ENCODE data around the gene DDN. TPM values are rescaled to one million over a fixed set of nuclear protein-coding genes. Genes with fewer than 3 reads are reported as not detected.
A peak's percentile ranks its signal among the peaks of the same experiment; 100 is the strongest.

Gene DDN
- total and polyA plus RNA-seq, 10 of the 15 experiments (the other 5 are each of a cell fraction or from before 2014, with no cell fraction given), result 0.10 to 13.4 (median 3.7) TPM

- intact Hi-C loops (cut with micrococcal nuclease; ENCODE audit: unreplicated experiment), result no loop called here
- 16% methylated on average over 23 of the region's 23 CpGs for WGBS (ENCODE audit: insufficient coverage, insufficient replicate concordance, low lambda C conversion rate, missing lambda C conversion rate)
These were observed 26.8 kb downstream of the DDN start for GRCh38 chr12:48972213-48972951.

More at GRCh38 chr12:48972213-48972951, 26.8 kb downstream of the DDN start:
- CTCF ChIA-PET, result interaction anchor here (0.7 to 7.1 kb wide), 9 partner anchors 11 to 157 kb away, joined by 3 to 65 read pairs (median 4); partner anchors contain the start of gene ARF3
- no peaks in the 10 kb centered on the region for H3K9me3 ChIP-seq (replicated peaks; ENCODE audit: control insufficient read depth, insufficient read depth, low read length)
- no peaks in the 10 kb centered on the region for H4K20me1 ChIP-seq (ENCODE audit: control insufficient read depth, insufficient read depth)
- RAD21 ChIA-PET (ENCODE audit: unreplicated experiment), result interaction anchor here (2.4 to 4.3 kb wide), 2 partner anchors 15 to 16 kb away, joined by 6 to 35 read pairs; partner anchors contain the start of gene ARF3
- H3K36me3 ChIP-seq (ENCODE audit: control insufficient read depth in 2 of 2, insufficient read depth in 2 of 2, low read length in 1 of 2), result no peaks in the 10 kb centered on the region
- no peak for FAIRE-seq
- POLR2A ChIA-PET, result interaction anchor here (7.4 kb wide), 1 partner anchor 17 kb away, joined by 86 read pairs; the partner anchor contains the start of gene ARF3
- no peak overlapping the region for H3K4me3 ChIP-seq
- SMC1A ChIA-PET (ENCODE audit: uncharacterized antibody, unreplicated experiment), result no interaction called here
- no peak overlapping the region; the same call in 1 of the 2 replicates for H3K4me2 ChIP-seq (ENCODE audit: control insufficient read depth, insufficient read depth)
- peaks cover 45% of the 10 kb centered on the region for H3K4me1 ChIP-seq (ENCODE audit: control insufficient read depth, insufficient read depth, low read length)
- no peak overlapping the region for H2AFZ ChIP-seq (ENCODE audit: control insufficient read depth, low read depth, low read length)
- peak; percentile 9; the same call in 2 of the 3 replicates for ATAC-seq
- H3K27me3 ChIP-seq (replicated peaks in 1 of 2; ENCODE audit: control insufficient read depth in 2 of 2, insufficient read depth in 2 of 2, low read length in 1 of 2), result peaks cover 19 to 30% of the 10 kb centered on the region in 2 experiments
- H3K79me2 ChIP-seq (ENCODE audit: control insufficient read depth, insufficient read depth, low read length), result no peaks in the 10 kb centered on the region
- no TSS peak for BruUV-seq (replicated peaks)
- H3K27ac ChIP-seq (ENCODE audit: control insufficient read depth, insufficient read depth), result no peak overlapping the region
- in situ Hi-C loops (cut with MboI), result no loop called here
- no peak overlapping the region for H3K9ac ChIP-seq (ENCODE audit: control insufficient read depth, insufficient read depth, low read length)
- 0 out of 6 replicates have a peak, but pooled peaks of 1 of the 3 experiments have one; percentile 14 for TF ChIP-seq CTCF (IDR thresholded peaks at IDR 0.05 in 2 of 3, conservative IDR thresholded peaks at IDR 0.05 in 1 of 3; ENCODE audit: control insufficient read depth in 2 of 3, extremely low read depth in 1 of 3, insufficient read depth in 1 of 3, low read depth in 3 of 3, low read length in 3 of 3)
- TF ChIP-seq GABPA (IDR thresholded peaks at IDR 0.05; ENCODE audit: low read depth), result no peak
- TF ChIP-seq HDAC6 (IDR thresholded peaks at IDR 0.05; ENCODE audit: unreplicated experiment), result peak; percentile 0
- peak; percentile 28; the same call in 1 of the 2 replicates for TF ChIP-seq RUNX3 (IDR thresholded peaks at IDR 0.05; ENCODE audit: low read length)
- DNase-seq (ENCODE audit: low read depth, low spot score), result no peak

All from GM12878 (cell line).